GM20000 (cell line): ENCODE results near the gene ING5.

Source experiments
- DNase-seq: peaks from one replicate; pipeline ENCODE4 v3.0.0; 2012; ENCODE audit warnings: low spot score
- CTCF ChIP-seq: IDR thresholded peaks from 2 replicates; pipeline ENCODE4 v1.5.1; 2012; ENCODE audit warnings: mild to moderate bottlenecking, control low read depth; ENCODE audit errors: extremely low read depth, missing control alignments

ING5 gene

GRCh38 chr2:241680827-241681599 is 20.8 kb upstream of the ING5 start:
- no peak for DNase-seq
- TF ChIP-seq CTCF, result no peak

GRCh38 chr2:241686324-241686649 is 15.6 kb upstream of the ING5 start:
- no peak for TF ChIP-seq CTCF

GRCh38 chr2:241686650-241687425 is 15.0 kb upstream of the ING5 start, which contains the start of gene DTYMK:
TSS of gene DTYMK (minus strand) at chr2:241686815. CDS start at chr2:241686783, 32 bp downstream.
- no peak for TF ChIP-seq CTCF

More at GRCh38 chr2:241686324-241686649, 15.6 kb upstream of the ING5 start:
- no peak for DNase-seq

GRCh38 chr2:241689306-241689705 is 12.5 kb upstream of the ING5 start:
- no peak for TF ChIP-seq CTCF
- no peak for DNase-seq

More at GRCh38 chr2:241686650-241687425, 15.0 kb upstream of the ING5 start, which contains the start of gene DTYMK:
- peak; percentile 100 for DNase-seq

GRCh38 chr2:241690202-241690717 is 11.6 kb upstream of the ING5 start:
- no peak for TF ChIP-seq CTCF
- no peak for DNase-seq

GRCh38 chr2:241692448-241692847 is 9.4 kb upstream of the ING5 start:
- TF ChIP-seq CTCF, result no peak
- no peak for DNase-seq

- no peak for TF ChIP-seq CTCF
- no peak for DNase-seq
These were observed 6.2 kb upstream of the ING5 start for GRCh38 chr2:241695651-241696050.
